Measurements from ENCODE around the gene NRXN2. TPM values are rescaled to one million over a fixed set of nuclear protein-coding genes. Genes with fewer than 3 reads are reported as not detected.

Gene NRXN2
- total and polyA plus RNA-seq, 2 donors (not counting 3 experiments of a cell fraction or from before 2014, with no cell fraction given), result not detected

DNA sequence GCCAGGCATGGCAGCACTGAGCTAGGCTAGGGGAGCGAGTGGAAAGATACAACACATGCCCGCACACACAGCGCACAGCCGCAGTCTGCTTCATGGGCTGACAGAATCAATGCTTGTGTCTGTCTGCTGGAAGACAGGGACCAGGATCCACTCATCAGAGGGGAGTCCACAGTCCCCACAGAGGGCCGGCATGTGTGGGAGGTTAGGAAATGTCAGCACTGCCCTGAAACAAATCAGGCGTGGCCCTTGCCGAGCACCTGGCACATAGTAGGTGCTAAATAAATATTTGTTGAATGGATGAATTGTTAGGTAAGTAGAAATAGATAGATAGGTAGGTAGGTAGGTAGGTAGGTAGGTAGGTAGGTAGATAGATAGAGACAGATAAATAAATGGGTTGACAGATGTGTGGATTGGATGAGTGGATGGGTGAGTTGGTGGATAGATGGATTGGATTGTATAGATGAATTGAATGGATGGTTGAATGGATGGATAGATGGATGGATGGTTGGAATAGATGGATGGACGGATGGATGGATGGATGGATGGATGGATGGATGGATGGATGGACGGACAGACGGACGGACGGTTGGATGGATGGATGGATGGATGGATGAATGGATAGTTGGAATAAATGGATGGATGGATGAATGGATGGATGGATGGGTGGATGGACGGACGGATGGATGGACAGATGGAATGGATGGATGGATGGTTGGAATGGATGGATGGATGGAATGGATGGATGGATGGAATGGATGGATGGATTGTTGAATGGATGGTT is 128.6 kb downstream of the NRXN2 start:
- no TSS peak for BruUV-seq (replicated peaks)
- H3K4me2 ChIP-seq (ENCODE audit: insufficient read depth, low read length), result no peak overlapping the region
- H3K9ac ChIP-seq (replicated peaks; ENCODE audit: extremely low read depth, insufficient read depth, low read length), result no peak overlapping the region
- intact Hi-C loops (cut with micrococcal nuclease) (no loop called here), dilution Hi-C loops (cut with MboI; ENCODE audit: extremely low pct_ligation_motif_present, low sequenced_read_pairs) (no loop called here)
- H3K9me3 ChIP-seq (replicated peaks; ENCODE audit: control insufficient read depth, insufficient read depth, low read length), result no peaks in the 10 kb centered on the region
- H3K27ac ChIP-seq (ENCODE audit: insufficient read depth, low read depth, low read length), result no peak overlapping the region
- no peak overlapping the region for H3K4me3 ChIP-seq (replicated peaks in 1 of 3; ENCODE audit: insufficient read depth in 1 of 3, low read depth in 1 of 3, low read length in 3 of 3)
- H2AFZ ChIP-seq (ENCODE audit: low read depth, low read length), result no peak overlapping the region
- no peaks in the 10 kb centered on the region for H3K27me3 ChIP-seq (ENCODE audit: control insufficient read depth in 2 of 2, insufficient read depth in 2 of 2, low read length in 2 of 2)
- no peaks in the 10 kb centered on the region for H3K79me2 ChIP-seq (ENCODE audit: control insufficient read depth, insufficient read depth, low read length)
- no peaks in the 10 kb centered on the region for H3K36me3 ChIP-seq (ENCODE audit: control insufficient read depth in 2 of 2, extremely low read depth in 1 of 2, insufficient read depth in 2 of 2, low read length in 2 of 2)
- H3K4me1 ChIP-seq (ENCODE audit: control insufficient read depth, extremely low read depth, insufficient read depth, low read length), result no peaks in the 10 kb centered on the region
- ChIA-PET CTCF (no interaction called here), POLR2A (no interaction called here)
- no peak for FAIRE-seq
- no peaks in the 10 kb centered on the region for H3K9me1 ChIP-seq (replicated peaks; ENCODE audit: control insufficient read depth, extremely low read depth, insufficient read depth, low read length)
- no peaks in the 10 kb centered on the region for H4K20me1 ChIP-seq (replicated peaks; ENCODE audit: control insufficient read depth, extremely low read depth, insufficient read depth, low read length)
- DNase-seq (ENCODE audit: low read depth, low spot score), result no peak
- TF ChIP-seq, protein P1, sequence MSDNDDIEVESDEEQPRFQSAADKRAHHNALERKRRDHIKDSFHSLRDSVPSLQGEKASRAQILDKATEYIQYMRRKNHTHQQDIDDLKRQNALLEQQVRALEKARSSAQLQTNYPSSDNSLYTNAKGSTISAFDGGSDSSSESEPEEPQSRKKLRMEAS (IDR thresholded peaks at IDR 0.05; ENCODE audit: insufficient read depth, insufficient read length), result no peak
- no peak for TF ChIP-seq EZH2 (IDR thresholded peaks at IDR 0.05; ENCODE audit: borderline replicate concordance, low read depth, low read length, severe bottlenecking)
- TF ChIP-seq POLR2AphosphoS5 (IDR thresholded peaks at IDR 0.05; ENCODE audit: insufficient read depth, low read depth, low read length), result no peak
- no peak for TF ChIP-seq FOS (IDR thresholded peaks at IDR 0.05; ENCODE audit: borderline replicate concordance, insufficient read depth, low read length)
- no peak for TF ChIP-seq JUN (IDR thresholded peaks at IDR 0.05; ENCODE audit: borderline replicate concordance, insufficient read depth, insufficient read length, low read depth)
- TF ChIP-seq MYC (IDR thresholded peaks at IDR 0.05; ENCODE audit: low read depth, low read length), result no peak
- no peak for TF ChIP-seq GATA2 (IDR thresholded peaks at IDR 0.05; ENCODE audit: insufficient read depth, insufficient read length, low read depth, low read length)
- TF ChIP-seq, protein P2, sequence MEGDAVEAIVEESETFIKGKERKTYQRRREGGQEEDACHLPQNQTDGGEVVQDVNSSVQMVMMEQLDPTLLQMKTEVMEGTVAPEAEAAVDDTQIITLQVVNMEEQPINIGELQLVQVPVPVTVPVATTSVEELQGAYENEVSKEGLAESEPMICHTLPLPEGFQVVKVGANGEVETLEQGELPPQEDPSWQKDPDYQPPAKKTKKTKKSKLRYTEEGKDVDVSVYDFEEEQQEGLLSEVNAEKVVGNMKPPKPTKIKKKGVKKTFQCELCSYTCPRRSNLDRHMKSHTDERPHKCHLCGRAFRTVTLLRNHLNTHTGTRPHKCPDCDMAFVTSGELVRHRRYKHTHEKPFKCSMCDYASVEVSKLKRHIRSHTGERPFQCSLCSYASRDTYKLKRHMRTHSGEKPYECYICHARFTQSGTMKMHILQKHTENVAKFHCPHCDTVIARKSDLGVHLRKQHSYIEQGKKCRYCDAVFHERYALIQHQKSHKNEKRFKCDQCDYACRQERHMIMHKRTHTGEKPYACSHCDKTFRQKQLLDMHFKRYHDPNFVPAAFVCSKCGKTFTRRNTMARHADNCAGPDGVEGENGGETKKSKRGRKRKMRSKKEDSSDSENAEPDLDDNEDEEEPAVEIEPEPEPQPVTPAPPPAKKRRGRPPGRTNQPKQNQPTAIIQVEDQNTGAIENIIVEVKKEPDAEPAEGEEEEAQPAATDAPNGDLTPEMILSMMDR (IDR thresholded peaks at IDR 0.05; ENCODE audit: extremely low read depth in 1 of 2, insufficient read depth in 1 of 2, low read depth in 1 of 2, low read length in 2 of 2), result no peak
- no peak for TF ChIP-seq POLR2A (IDR thresholded peaks at IDR 0.05; ENCODE audit: low read depth, low read length)

Measured in endothelial cell of umbilical vein (primary cell).